H9 (cell line): ENCODE data around the gene NRXN3. TPM values are rescaled to one million over a fixed set of nuclear protein-coding genes. Genes with fewer than 3 reads are reported as not detected.

Source experiments
- DNase-seq: peaks from one replicate; pipeline ENCODE4 v3.0.0-alpha.2; 2017
- H2AFZ ChIP-seq: one replicate; pipeline ENCODE4 v1.6.1; 2013; ENCODE audit warnings: mild to moderate bottlenecking, low read length, control low read depth, moderate library complexity
- H2AK5ac ChIP-seq: 2 replicates; pipeline ENCODE4 v1.6.1; 2013; ENCODE audit warnings: low read length, control low read depth, mixed read lengths; ENCODE audit not compliant: insufficient read length
- H2BK120ac ChIP-seq: one replicate; pipeline ENCODE4 v1.6.1; 2013; ENCODE audit warnings: low read depth, mild to moderate bottlenecking, low read length, control low read depth, inconsistent platforms; ENCODE audit not compliant: poor library complexity, severe bottlenecking
- H2BK12ac ChIP-seq: 2 replicates; pipeline ENCODE4 v1.6.1; 2013; ENCODE audit warnings: low read length, control low read depth, mixed read lengths, low read depth; ENCODE audit not compliant: insufficient read length
- H2BK15ac ChIP-seq: 2 replicates; pipeline ENCODE4 v1.6.1; 2013; ENCODE audit warnings: low read depth, low read length, control low read depth
- H2BK20ac ChIP-seq: one replicate; pipeline ENCODE4 v1.6.1; 2013; ENCODE audit warnings: low read depth, mild to moderate bottlenecking, low read length, control low read depth, inconsistent platforms; ENCODE audit not compliant: poor library complexity, severe bottlenecking
- H2BK5ac ChIP-seq: 2 replicates; pipeline ENCODE4 v1.6.1; 2013; ENCODE audit warnings: low read length, control low read depth, mixed read lengths; ENCODE audit not compliant: insufficient read length
- H3K14ac ChIP-seq: 2 replicates; pipeline ENCODE4 v1.6.1; 2013; ENCODE audit warnings: low read length, control low read depth; ENCODE audit not compliant: insufficient read depth
- H3K18ac ChIP-seq: 2 replicates; pipeline ENCODE4 v1.6.1; 2013; ENCODE audit warnings: low read depth, mild to moderate bottlenecking, mixed read lengths, low read length, control low read depth; ENCODE audit not compliant: insufficient read length
- H3K23ac ChIP-seq: 2 replicates; pipeline ENCODE4 v1.6.1; 2013; ENCODE audit warnings: low read length, control low read depth, mixed read lengths, low read depth; ENCODE audit not compliant: insufficient read length
- H3K23me2 ChIP-seq: 2 replicates; pipeline ENCODE4 v1.6.1; 2013; ENCODE audit warnings: low read depth, mild to moderate bottlenecking, mixed read lengths, low read length, control low read depth; ENCODE audit not compliant: insufficient read length, poor library complexity, severe bottlenecking
- H3K27ac ChIP-seq: 2 replicates; pipeline ENCODE4 v1.5.1; 2013; ENCODE audit warnings: low read length, control low read depth, mixed read lengths, low read depth; ENCODE audit not compliant: insufficient read length
- H3K27me3 ChIP-seq: 2 replicates; pipeline ENCODE4 v1.6.1; 2013; ENCODE audit warnings: low read length, control low read depth, inconsistent platforms; ENCODE audit not compliant: insufficient read depth
- H3K4ac ChIP-seq: 2 replicates; pipeline ENCODE4 v1.6.1; 2013; ENCODE audit warnings: low read depth, mild to moderate bottlenecking, control low read depth, inconsistent platforms, low read length, moderate library complexity
- H3K4me1 ChIP-seq: 2 replicates; pipeline ENCODE4 v1.6.1; 2013; ENCODE audit warnings: low read length, control low read depth, inconsistent platforms; ENCODE audit not compliant: insufficient read depth
- H3K4me2 ChIP-seq: 2 replicates; pipeline ENCODE4 v1.6.1; 2013; ENCODE audit warnings: low read length, control low read depth, mixed read lengths; ENCODE audit not compliant: insufficient read length, insufficient read depth
- H3K56ac ChIP-seq: 2 replicates; pipeline ENCODE4 v1.6.1; 2013; ENCODE audit warnings: low read depth, mild to moderate bottlenecking, mixed read lengths, low read length, control low read depth; ENCODE audit not compliant: insufficient read length
- H3K79me1 ChIP-seq: 2 replicates; pipeline ENCODE4 v1.6.1; 2013; ENCODE audit warnings: low read depth, mild to moderate bottlenecking, moderate library complexity, low read length, control low read depth, inconsistent platforms; ENCODE audit not compliant: insufficient read depth, poor library complexity, severe bottlenecking
- H3K79me2 ChIP-seq: 2 replicates; pipeline ENCODE4 v1.6.1; 2013; ENCODE audit warnings: low read length, control low read depth, inconsistent platforms; ENCODE audit not compliant: insufficient read depth
- H3K9ac ChIP-seq: 2 replicates; pipeline ENCODE4 v1.6.1; 2013; ENCODE audit warnings: low read length, control low read depth, mixed read lengths; ENCODE audit not compliant: insufficient read length; ENCODE audit errors: extremely low read depth
- H3K9me3 ChIP-seq: one replicate; pipeline ENCODE4 v1.6.1; 2013; ENCODE audit warnings: low read depth, low read length, inconsistent platforms; ENCODE audit not compliant: control insufficient read depth
- H3T11ph ChIP-seq: one replicate; pipeline ENCODE4 v1.6.1; 2013; ENCODE audit warnings: mild to moderate bottlenecking, low read length, control low read depth, inconsistent platforms
- H4K20me1 ChIP-seq: one replicate; pipeline ENCODE4 v1.6.1; 2013; ENCODE audit not compliant: control insufficient read depth, insufficient read length, insufficient read depth
- H4K5ac ChIP-seq: 2 replicates; pipeline ENCODE4 v1.6.1; 2013; ENCODE audit warnings: low read depth, mild to moderate bottlenecking, mixed read lengths, low read length, control low read depth; ENCODE audit not compliant: insufficient read length
- H4K8ac ChIP-seq: replicated peaks from 2 replicates; pipeline ENCODE4 v1.6.1; 2013; ENCODE audit warnings: low read length, control low read depth, mixed read lengths, low read depth; ENCODE audit not compliant: insufficient read length
- H4K91ac ChIP-seq: 2 replicates; pipeline ENCODE4 v1.6.1; 2013; ENCODE audit warnings: low read depth, mild to moderate bottlenecking, moderate library complexity, mixed read lengths, low read length, control low read depth; ENCODE audit not compliant: insufficient read length
- H3K27ac Mint-ChIP-seq, 3 experiments: 2 replicates in 2 of 3; 3 replicates in 1 of 3; pipeline ENCODE4 v1.8.0; 2020 to 2021; ENCODE audit warnings: mixed read lengths in 3 of 3, mild to moderate bottlenecking in 1 of 3, moderate library complexity in 1 of 3
- H3K27me3 Mint-ChIP-seq: 2 replicates; pipeline ENCODE4 v1.8.0; 2021; ENCODE audit warnings: low read depth, mild to moderate bottlenecking, moderate library complexity, mixed read lengths
- H3K36me3 Mint-ChIP-seq, 3 experiments: 2 replicates in 2 of 3; 3 replicates in 1 of 3; pipeline ENCODE4 v1.8.0; 2020 to 2021; ENCODE audit warnings: low read depth in 3 of 3, mixed read lengths in 3 of 3; ENCODE audit not compliant: insufficient read depth in 1 of 3
- H3K4me1 Mint-ChIP-seq, 2 experiments: 2 replicates each; pipeline ENCODE4 v1.8.0; 2020; ENCODE audit warnings: mixed read lengths in 2 of 2
- H3K4me3 Mint-ChIP-seq, 2 experiments: 2 replicates in 1 of 2; 3 replicates in 1 of 2; pipeline ENCODE4 v1.8.0; 2020 to 2021; ENCODE audit warnings: mild to moderate bottlenecking in 2 of 2, mixed read lengths in 2 of 2, moderate library complexity in 1 of 2
- H3K9me3 Mint-ChIP-seq, 2 experiments: 2 replicates in 1 of 2; 3 replicates in 1 of 2; pipeline ENCODE4 v1.8.0; 2020; ENCODE audit warnings: mild to moderate bottlenecking in 2 of 2, mixed read lengths in 2 of 2, moderate library complexity in 1 of 2
- CTCF ChIP-seq: fragments of 200-600 bp; sonication (generic); conservative IDR thresholded peaks from 3 replicates; pipeline ENCODE4 v1.8.0; 2021; ENCODE audit warnings: antibody characterized with exemption, mild to moderate bottlenecking
- WGBS: extraction: QIAGEN DNeasy Blood & Tissue Kit; methylation state at CpG from one replicate; pipeline ENCODE4 v1.1.7; 2013; ENCODE audit warnings: missing lambda C conversion rate, low lambda C conversion rate, mixed read lengths; ENCODE audit not compliant: insufficient read length; ENCODE audit errors: extremely low coverage; 5-methylcytosine and 5-hydroxymethylcytosine counted together
- total RNA-seq: library from RNA; stranded (reverse); gene quantifications from 2 replicates; pipeline ENCODE4 v1.2.1, GENCODE V29; 2021

NRXN3 gene
- total RNA-seq, 1 experiment from 2014 or later, result 1.8 TPM

GRCh38 chr14:79017561-79017960 is 847.4 kb downstream of the NRXN3 start:
- H2BK5ac ChIP-seq, result no peak overlapping the region
- Mint-ChIP-seq H3K4me1 (no peaks in the 10 kb centered on the region), H3K36me3 (peaks cover 0 to 4% (median 0%) of the 10 kb centered on the region in 3 experiments; a peak in 2 of 7 replicates), H3K27me3 (peaks cover 18% of the 10 kb centered on the region), H3K27ac (no peak overlapping the region), H3K9me3 (no peaks in the 10 kb centered on the region; a peak in 2 of 5 replicates), H3K4me3 (no peak overlapping the region)
- no peaks in the 10 kb centered on the region for H3K27me3 ChIP-seq
- H4K8ac ChIP-seq, result no peak overlapping the region
- H3K4me2 ChIP-seq, result no peak overlapping the region
- H3K27ac ChIP-seq, result no peak overlapping the region
- no peak overlapping the region for H2BK15ac ChIP-seq
- no peaks in the 10 kb centered on the region for H3K9me3 ChIP-seq
- H3K79me2 ChIP-seq, result no peaks in the 10 kb centered on the region
- H2AK5ac ChIP-seq, result no peak overlapping the region
- H3K9ac ChIP-seq, result no peak overlapping the region
- TF ChIP-seq CTCF, result no peak
- H3K23ac ChIP-seq, result no peak overlapping the region
- H4K5ac ChIP-seq, result no peak overlapping the region
- no peak overlapping the region for H4K91ac ChIP-seq
- no peaks in the 10 kb centered on the region for H3K79me1 ChIP-seq
- H3K4me1 ChIP-seq, result no peaks in the 10 kb centered on the region
- H3T11ph ChIP-seq, result no peak overlapping the region
- H3K23me2 ChIP-seq, result no peaks in the 10 kb centered on the region
- DNase-seq, result no peak
- H3K18ac ChIP-seq, result no peak overlapping the region
- no peak overlapping the region for H3K14ac ChIP-seq
- H2BK20ac ChIP-seq, result no peak overlapping the region
- no peak overlapping the region for H2BK120ac ChIP-seq
- no CpG with 5 or more reads among the region's 4 CpGs for WGBS
- no peak overlapping the region for H3K56ac ChIP-seq
- H2BK12ac ChIP-seq, result no peak overlapping the region
- no peaks in the 10 kb centered on the region for H4K20me1 ChIP-seq
- H2AFZ ChIP-seq, result no peak overlapping the region
- no peak overlapping the region for H3K4ac ChIP-seq
